NAMALWA (cell line): Measurements from ENCODE around the gene CIRBP.
"Not testable (repeated sequence)": the region's sequence is repeated elsewhere in the genome, so short reads cannot be mapped to it uniquely, and the experiment has no call there.

Source experiments
- DNase-seq: peaks from one replicate; pipeline ENCODE4 v3.0.0-alpha.2; 2015; ENCODE audit warnings: low spot score

CIRBP gene

GRCh38 chr19:1244693-1245451, 24.3 kb upstream of the CIRBP start:
- no peak for DNase-seq

GRCh38 chr19:1245494-1246264, 23.5 kb upstream of the CIRBP start:
- no peak for DNase-seq

- not testable (repeated sequence) for DNase-seq
Measured at GRCh38 chr19:1246265-1247087, 22.7 kb upstream of the CIRBP start.

GRCh38 chr19:1247748-1248138, 21.4 kb upstream of the CIRBP start:
- DNase-seq: no peak

- DNase-seq: peak; percentile 85
Measured at GRCh38 chr19:1248139-1248785, 20.9 kb upstream of the CIRBP start, which contains the start of gene MIDN. TSS of gene MIDN (plus strand) at chr19:1248583. CDS start at chr19:1250297, 1,714 bp downstream.

GRCh38 chr19:1248786-1249297, 20.3 kb upstream of the CIRBP start:
- DNase-seq: peak; percentile 85

- peak; percentile 96 for DNase-seq
Measured at GRCh38 chr19:1249298-1249989, 19.7 kb upstream of the CIRBP start.

- DNase-seq: no peak
Measured at GRCh38 chr19:1249990-1250436, 19.1 kb upstream of the CIRBP start.

- peak; percentile 63 for DNase-seq
Measured at GRCh38 chr19:1250437-1251260, 18.5 kb upstream of the CIRBP start.

GRCh38 chr19:1251330-1252220, 17.6 kb upstream of the CIRBP start:
- peak; percentile 73 for DNase-seq

GRCh38 chr19:1252221-1252820, 16.8 kb upstream of the CIRBP start:
- DNase-seq: no peak

GRCh38 chr19:1252821-1253513, 16.2 kb upstream of the CIRBP start:
- DNase-seq: peak; percentile 73

- DNase-seq: no peak
Measured at GRCh38 chr19:1253514-1254080, 15.5 kb upstream of the CIRBP start.

GRCh38 chr19:1254081-1254527, 15.0 kb upstream of the CIRBP start:
- no peak for DNase-seq

- no peak for DNase-seq
Measured at GRCh38 chr19:1254530-1255185, 14.5 kb upstream of the CIRBP start.

GRCh38 chr19:1255186-1256161, 13.7 kb upstream of the CIRBP start:
- no peak for DNase-seq
